OCI-LY7 (cell line): ENCODE results near the gene DUOX1.

Experiments
- EZH2phosphoT487 ChIP-seq: fragments of 200-600 bp; sonication (generic); IDR thresholded peaks from 2 replicates; pipeline ENCODE4 v1.6.1; 2018; ENCODE audit warnings: low read depth, borderline replicate concordance, mild to moderate bottlenecking, mixed run types, antibody characterized with exemption, low read length, moderate library complexity, mixed read lengths
- TF ChIP-seq, protein P1 (sequence below): fragments of 200-600 bp; sonication (generic); conservative IDR thresholded peaks from 2 replicates; pipeline ENCODE4 v1.5.1; 2014; ENCODE audit warnings: mild to moderate bottlenecking, antibody characterized with exemption, low read length, moderate library complexity, mixed read lengths

DNA sequence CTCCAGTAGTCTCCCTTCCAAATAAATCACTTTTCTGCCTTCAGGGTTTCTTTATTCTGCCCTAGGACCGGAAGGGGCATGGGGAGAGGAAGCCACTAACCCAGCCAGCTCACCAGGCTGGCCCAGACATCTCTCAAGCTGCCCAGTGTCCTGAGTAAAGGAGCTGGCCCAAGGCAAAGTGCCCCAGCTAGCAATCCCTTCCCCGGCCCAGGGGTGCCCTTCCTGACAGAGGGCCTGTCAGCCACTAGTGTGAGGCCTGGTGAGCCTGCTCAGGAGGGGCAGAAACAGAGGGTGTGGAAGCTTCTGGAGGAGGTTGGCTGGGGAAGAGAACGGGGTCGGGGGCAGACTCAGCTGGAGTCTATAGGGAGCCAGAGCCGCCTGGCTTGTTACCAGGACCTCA, 35.7 kb downstream of the DUOX1 start:
- TF ChIP-seq, protein P1, sequence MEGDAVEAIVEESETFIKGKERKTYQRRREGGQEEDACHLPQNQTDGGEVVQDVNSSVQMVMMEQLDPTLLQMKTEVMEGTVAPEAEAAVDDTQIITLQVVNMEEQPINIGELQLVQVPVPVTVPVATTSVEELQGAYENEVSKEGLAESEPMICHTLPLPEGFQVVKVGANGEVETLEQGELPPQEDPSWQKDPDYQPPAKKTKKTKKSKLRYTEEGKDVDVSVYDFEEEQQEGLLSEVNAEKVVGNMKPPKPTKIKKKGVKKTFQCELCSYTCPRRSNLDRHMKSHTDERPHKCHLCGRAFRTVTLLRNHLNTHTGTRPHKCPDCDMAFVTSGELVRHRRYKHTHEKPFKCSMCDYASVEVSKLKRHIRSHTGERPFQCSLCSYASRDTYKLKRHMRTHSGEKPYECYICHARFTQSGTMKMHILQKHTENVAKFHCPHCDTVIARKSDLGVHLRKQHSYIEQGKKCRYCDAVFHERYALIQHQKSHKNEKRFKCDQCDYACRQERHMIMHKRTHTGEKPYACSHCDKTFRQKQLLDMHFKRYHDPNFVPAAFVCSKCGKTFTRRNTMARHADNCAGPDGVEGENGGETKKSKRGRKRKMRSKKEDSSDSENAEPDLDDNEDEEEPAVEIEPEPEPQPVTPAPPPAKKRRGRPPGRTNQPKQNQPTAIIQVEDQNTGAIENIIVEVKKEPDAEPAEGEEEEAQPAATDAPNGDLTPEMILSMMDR: no peak
- no peak for TF ChIP-seq EZH2phosphoT487
